22Rv1 (cell line): ENCODE data around the gene SPEG.

Experiments
- CTCF ChIP-seq: fragments of 450-650 bp; IDR thresholded peaks from 2 replicates; pipeline ENCODE4 v1.5.1; 2017; ENCODE audit warnings: mild to moderate bottlenecking
- ZFX ChIP-seq: fragments of 450-650 bp; IDR thresholded peaks from 2 replicates; pipeline ENCODE4 v1.6.1; 2017; ENCODE audit warnings: antibody characterized with exemption, borderline replicate concordance

- no peak for TF ChIP-seq CTCF
- TF ChIP-seq ZFX, result no peak
Observed at GRCh38 chr2:219420687-219421086, 14.0 kb upstream of the SPEG start.
